MCF 10A (cell line): ENCODE measurements around the gene PGAP6. TPM values are rescaled to one million over a fixed set of nuclear protein-coding genes. Genes with fewer than 3 reads are reported as not detected.

Experiments used
- total RNA-seq: library from RNA; stranded (reverse); gene quantifications from 2 replicates; pipeline ENCODE4 v1.2.3, GENCODE V29; 2022

The PGAP6 gene
- total RNA-seq, 1 experiment from 2014 or later = 18.3 TPM

Other genes starting within 250 kb of the PGAP6 start
- 34.9 and 45.2 TPM in 2 replicates for gene NPRL3, start 243.3 kb downstream of the PGAP6 start, total RNA-seq
- gene HBZ, start 229.3 kb downstream of the PGAP6 start, total RNA-seq = not detected in 2 replicates
- not detected in 2 replicates for gene HBM, start 216.0 kb downstream of the PGAP6 start, total RNA-seq
- gene HBA2, start 209.1 kb downstream of the PGAP6 start, total RNA-seq = not detected in 2 replicates
- gene HBA1, start 205.3 kb downstream of the PGAP6 start, total RNA-seq = 2.2 and 2.9 TPM in 2 replicates
- not detected in 2 replicates for gene HBQ1, start 201.5 kb downstream of the PGAP6 start, total RNA-seq
- 58.9 and 74.1 TPM in 2 replicates for gene LUC7L, start 152.5 kb downstream of the PGAP6 start, total RNA-seq
- gene FAM234A, start 147.2 kb downstream of the PGAP6 start, total RNA-seq = 61.2 and 67.3 TPM in 2 replicates
- 1.7 and 3.6 TPM in 2 replicates for gene RGS11, start 106.0 kb downstream of the PGAP6 start, total RNA-seq
- gene ARHGDIG, start 101.4 kb downstream of the PGAP6 start, total RNA-seq = not detected in 2 replicates
- 0.56 TPM in 1 of 2 replicates, not detected in the other for gene PDIA2, start 98.8 kb downstream of the PGAP6 start, total RNA-seq
- gene AXIN1, start 29.3 kb downstream of the PGAP6 start, total RNA-seq = 37.0 and 43.7 TPM in 2 replicates
- gene MRPL28, start 11.4 kb downstream of the PGAP6 start, total RNA-seq = 105 and 121 TPM in 2 replicates
- 71.9 and 76.8 TPM in 2 replicates for gene NME4, start 15.2 kb upstream of the PGAP6 start, total RNA-seq
- gene DECR2, start 19.9 kb upstream of the PGAP6 start, total RNA-seq = 29.0 and 37.2 TPM in 2 replicates
- 37.5 and 40.6 TPM in 2 replicates for gene RAB11FIP3, start 43.7 kb upstream of the PGAP6 start, total RNA-seq
- gene CAPN15, start 145.7 kb upstream of the PGAP6 start, total RNA-seq = 68.2 and 81.1 TPM in 2 replicates
- gene PRR35, start 178.4 kb upstream of the PGAP6 start, total RNA-seq = not detected in 2 replicates
- not detected in 2 replicates for gene NHLRC4, start 185.0 kb upstream of the PGAP6 start, total RNA-seq
- gene PIGQ, start 188.0 kb upstream of the PGAP6 start, total RNA-seq = 45.6 and 47.4 TPM in 2 replicates
- gene RAB40C, start 208.1 kb upstream of the PGAP6 start, total RNA-seq = 17.1 and 17.7 TPM in 2 replicates
- 0.14 and 0.17 TPM in 2 replicates for gene WFIKKN1, start 249.0 kb upstream of the PGAP6 start, total RNA-seq